SU-DHL-6 (cell line): ENCODE results near the gene EVC2.

Source experiments
- CTCF ChIP-seq: fragments of 200-600 bp; sonication (generic); IDR thresholded peaks from one replicate; pipeline ENCODE4 v1.5.1; 2017; ENCODE audit warnings: antibody characterized with exemption, mild to moderate bottlenecking, low read length, moderate library complexity; ENCODE audit not compliant: insufficient read depth, poor library complexity, severe bottlenecking
- EZH2phosphoT487 ChIP-seq: fragments of 200-600 bp; sonication (generic), shearing (Covaris generic); conservative IDR thresholded peaks from 2 replicates; pipeline ENCODE4 v1.6.1; 2018; ENCODE audit warnings: mild to moderate bottlenecking, antibody characterized with exemption, low read length, moderate library complexity, mixed read lengths

GRCh38 chr4:5632571-5632970 lies 75.8 kb downstream of the EVC2 start:
- TF ChIP-seq CTCF, result no peak
- TF ChIP-seq EZH2phosphoT487, result no peak
